CD4-positive, CD25-positive, alpha-beta regulatory T cell (primary cell): ENCODE results near the gene MUC7. TPM values are rescaled to one million over a fixed set of nuclear protein-coding genes. Genes with fewer than 3 reads are reported as not detected.

Experiments
- ATAC-seq, 2 donors: fragments of 150-1000 bp; cut with Tn5 transposase; one replicate each; pipeline ENCODE4 v1.10.0; 2021; ENCODE audit warnings: low read depth in 2 of 2, moderate number of reproducible peaks in 2 of 2, moderate library complexity in 1 of 2
- DNase-seq, 3 donors: peaks; one replicate each; pipeline versions ENCODE4 v3.0.0 to v3.0.0-alpha.2; 2012 to 2022; ENCODE audit warnings: mixed read lengths in 1 of 3
- H3K27ac ChIP-seq: one replicate; pipeline ENCODE4 v1.7.0; 2013; ENCODE audit warnings: mild to moderate bottlenecking, low read length; ENCODE audit not compliant: insufficient read depth, poor library complexity, severe bottlenecking
- H3K27me3 ChIP-seq: one replicate; pipeline ENCODE4 v1.7.0; 2013; ENCODE audit warnings: low read length; ENCODE audit not compliant: control insufficient read depth, insufficient read depth
- H3K36me3 ChIP-seq: one replicate; pipeline ENCODE4 v1.7.0; 2013; ENCODE audit warnings: mild to moderate bottlenecking, low read length, moderate library complexity; ENCODE audit not compliant: control insufficient read depth, insufficient read depth
- H3K4me1 ChIP-seq: 2 replicates; pipeline ENCODE4 v1.7.0; 2013; ENCODE audit warnings: mild to moderate bottlenecking, low read length; ENCODE audit not compliant: insufficient read depth, control insufficient read depth, poor library complexity, severe bottlenecking
- H3K4me3 ChIP-seq: one replicate; pipeline ENCODE4 v1.7.0; 2013; ENCODE audit warnings: low read depth, mild to moderate bottlenecking, low read length, moderate library complexity
- H3K9me3 ChIP-seq, 2 experiments: 1 replicate in 1 of 2; 2 replicates in 1 of 2; pipeline ENCODE4 v1.7.0; 2013; ENCODE audit warnings: low read length in 2 of 2, mild to moderate bottlenecking in 1 of 2, moderate library complexity in 1 of 2; ENCODE audit not compliant: control insufficient read depth in 2 of 2
- H3K27ac Mint-ChIP-seq, 3 donors: one replicate each; pipeline ENCODE4 v1.8.0; 2020 to 2022; ENCODE audit warnings: mild to moderate bottlenecking in 3 of 3, mixed read lengths in 3 of 3, moderate library complexity in 2 of 3
- H3K27me3 Mint-ChIP-seq: one replicate; pipeline ENCODE4 v1.8.0; 2022; ENCODE audit warnings: mild to moderate bottlenecking, mixed read lengths
- H3K36me3 Mint-ChIP-seq: one replicate; pipeline ENCODE4 v1.8.0; 2020; ENCODE audit warnings: mixed read lengths
- H3K4me1 Mint-ChIP-seq, 4 donors: one replicate each; pipeline ENCODE4 v1.8.0; 2020 to 2022; ENCODE audit warnings: mixed read lengths in 4 of 4, mild to moderate bottlenecking in 1 of 4
- H3K4me3 Mint-ChIP-seq, 4 donors: one replicate each; pipeline ENCODE4 v1.8.0; 2020 to 2022; ENCODE audit warnings: mild to moderate bottlenecking in 4 of 4, mixed read lengths in 4 of 4, moderate library complexity in 3 of 4
- H3K9me3 Mint-ChIP-seq, 7 donors: one replicate each; pipeline ENCODE4 v1.8.0; 2020 to 2022; ENCODE audit warnings: mixed read lengths in 7 of 7, mild to moderate bottlenecking in 3 of 7, moderate library complexity in 2 of 7
- polyA plus RNA-seq, 4 donors: library from polyadenylated mRNA; unstranded; fragments of 300-500 nt; fragmentation: Illumina TruSeq; gene quantifications; one replicate each; pipeline ENCODE4 v1.2.3, GENCODE V29; 2021
- total RNA-seq: library from RNA; stranded (reverse); gene quantifications from one replicate; pipeline ENCODE4 v1.2.3, GENCODE V29; 2022

MUC7 gene
- not detected for total RNA-seq
- not detected for polyA plus RNA-seq

GRCh38 chr4:70471897-70472296, at the start of gene MUC7:
Gene MUC7, plus strand, starts transcription at chr4:70472197. Its CDS starts 1,825 bp downstream, at chr4:70474022.
- Mint-ChIP-seq H3K36me3 (no peaks in the 10 kb centered on the region), H3K4me1 (no peaks in the 10 kb centered on the region), H3K27me3 (no peaks in the 10 kb centered on the region), H3K27ac (no peak within 1 kb of the TSS), H3K4me3 (no peak within 1 kb of the TSS), H3K9me3 (peaks cover 0 to 15% (median 2%) of the 10 kb centered on the region in 7 donors)
- Histone ChIP-seq H3K4me1 (no peaks in the 10 kb centered on the region), H3K27ac (no peak within 1 kb of the TSS), H3K9me3 (no peaks in the 10 kb centered on the region), H3K27me3 (no peaks in the 10 kb centered on the region), H3K4me3 (no peak within 1 kb of the TSS), H3K36me3 (no peaks in the 10 kb centered on the region)
- no peak for ATAC-seq
- no peak for DNase-seq

GRCh38 chr4:70425306-70425705, 46.7 kb upstream of the MUC7 start:
- H3K4me1 Mint-ChIP-seq, result no peaks in the 10 kb centered on the region
- ATAC-seq, result no peak
- H3K27me3 Mint-ChIP-seq, result peaks cover 4% of the 10 kb centered on the region

GRCh38 chr4:70426789-70427188, 45.2 kb upstream of the MUC7 start:
- DNase-seq, result no peak
- no peaks in the 10 kb centered on the region for H3K36me3 ChIP-seq
- peaks cover 0 to 11% (median 4%) of the 10 kb centered on the region in 7 donors for H3K9me3 Mint-ChIP-seq
- H3K27me3 Mint-ChIP-seq, result peaks cover 4% of the 10 kb centered on the region
- H3K9me3 ChIP-seq, result no peaks in the 10 kb centered on the region
- H3K27ac ChIP-seq, result no peak overlapping the region
- no peak overlapping the region for H3K4me3 ChIP-seq
- H3K4me1 ChIP-seq, result no peaks in the 10 kb centered on the region
- H3K4me3 Mint-ChIP-seq, result no peak overlapping the region
- no peaks in the 10 kb centered on the region for H3K36me3 Mint-ChIP-seq
- no peak overlapping the region for H3K27ac Mint-ChIP-seq
- H3K27me3 ChIP-seq, result no peaks in the 10 kb centered on the region
- no peak for ATAC-seq
- no peaks in the 10 kb centered on the region for H3K4me1 Mint-ChIP-seq

More at GRCh38 chr4:70425306-70425705, 46.7 kb upstream of the MUC7 start:
- Mint-ChIP-seq H3K9me3 (peaks cover 0 to 11% (median 6%) of the 10 kb centered on the region in 7 donors), H3K4me3 (no peak overlapping the region), H3K27ac (no peak overlapping the region), H3K36me3 (no peaks in the 10 kb centered on the region)
- Histone ChIP-seq H3K36me3 (no peaks in the 10 kb centered on the region), H3K27ac (no peak overlapping the region), H3K4me1 (no peaks in the 10 kb centered on the region), H3K9me3 (no peaks in the 10 kb centered on the region), H3K4me3 (no peak overlapping the region), H3K27me3 (no peaks in the 10 kb centered on the region)
- no peak for DNase-seq

- no peak overlapping the region for H3K27ac Mint-ChIP-seq
- no peaks in the 10 kb centered on the region for H3K4me1 Mint-ChIP-seq
- no peaks in the 10 kb centered on the region for H3K27me3 Mint-ChIP-seq
- ATAC-seq, result no peak
- H3K36me3 Mint-ChIP-seq, result no peaks in the 10 kb centered on the region
- H3K4me3 ChIP-seq, result no peak overlapping the region
- no peaks in the 10 kb centered on the region for H3K27me3 ChIP-seq
- H3K4me1 ChIP-seq, result no peaks in the 10 kb centered on the region
- no peak for DNase-seq
- no peak overlapping the region for H3K4me3 Mint-ChIP-seq
- no peak overlapping the region for H3K27ac ChIP-seq
- H3K36me3 ChIP-seq, result no peaks in the 10 kb centered on the region
- peaks cover 0 to 8% (median 4%) of the 10 kb centered on the region in 7 donors for H3K9me3 Mint-ChIP-seq
- H3K9me3 ChIP-seq, result no peaks in the 10 kb centered on the region
Measured at GRCh38 chr4:70437197-70437596, 34.8 kb upstream of the MUC7 start.

- no peak for ATAC-seq
- no peak overlapping the region for H3K27ac ChIP-seq
- Mint-ChIP-seq H3K27me3 (no peaks in the 10 kb centered on the region), H3K4me3 (no peak overlapping the region), H3K9me3 (peaks cover 0 to 4% (median 0%) of the 10 kb centered on the region in 7 donors), H3K36me3 (no peaks in the 10 kb centered on the region), H3K27ac (no peak overlapping the region), H3K4me1 (no peaks in the 10 kb centered on the region)
- no peaks in the 10 kb centered on the region for H3K4me1 ChIP-seq
- H3K27me3 ChIP-seq, result no peaks in the 10 kb centered on the region
- no peak for DNase-seq
- H3K4me3 ChIP-seq, result no peak overlapping the region
- H3K36me3 ChIP-seq, result no peaks in the 10 kb centered on the region
- no peaks in the 10 kb centered on the region for H3K9me3 ChIP-seq
Measured at GRCh38 chr4:70442474-70442873, 29.5 kb upstream of the MUC7 start.

GRCh38 chr4:70443329-70443728, 28.7 kb upstream of the MUC7 start:
- H3K4me3 Mint-ChIP-seq, result no peak overlapping the region
- ATAC-seq (no peak), DNase-seq (no peak)
- Histone ChIP-seq H3K27me3 (no peaks in the 10 kb centered on the region), H3K4me3 (no peak overlapping the region), H3K9me3 (no peaks in the 10 kb centered on the region), H3K4me1 (no peaks in the 10 kb centered on the region), H3K36me3 (no peaks in the 10 kb centered on the region), H3K27ac (no peak overlapping the region)
- H3K9me3 Mint-ChIP-seq, result peaks cover 0 to 4% (median 0%) of the 10 kb centered on the region in 7 donors
- H3K27ac Mint-ChIP-seq, result no peak overlapping the region
- H3K36me3 Mint-ChIP-seq, result no peaks in the 10 kb centered on the region
- H3K4me1 Mint-ChIP-seq, result no peaks in the 10 kb centered on the region
- no peaks in the 10 kb centered on the region for H3K27me3 Mint-ChIP-seq

GRCh38 chr4:70449220-70449619, 22.8 kb upstream of the MUC7 start:
- Mint-ChIP-seq H3K4me1 (no peaks in the 10 kb centered on the region), H3K36me3 (no peaks in the 10 kb centered on the region), H3K9me3 (peaks cover 0 to 9% (median 2%) of the 10 kb centered on the region in 7 donors), H3K4me3 (no peak overlapping the region), H3K27me3 (no peaks in the 10 kb centered on the region), H3K27ac (peak overlapping the region in 1 of 3 donors; percentile 40)
- no peaks in the 10 kb centered on the region for H3K4me1 ChIP-seq
- no peaks in the 10 kb centered on the region for H3K36me3 ChIP-seq
- H3K4me3 ChIP-seq, result no peak overlapping the region
- H3K27me3 ChIP-seq, result no peaks in the 10 kb centered on the region
- DNase-seq, result no peak
- ATAC-seq, result no peak
- no peaks in the 10 kb centered on the region for H3K9me3 ChIP-seq
- H3K27ac ChIP-seq, result no peak overlapping the region

- Mint-ChIP-seq H3K27me3 (no peaks in the 10 kb centered on the region), H3K27ac (no peak overlapping the region), H3K4me3 (no peak overlapping the region), H3K4me1 (no peaks in the 10 kb centered on the region), H3K36me3 (no peaks in the 10 kb centered on the region), H3K9me3 (peaks cover 0 to 9% (median 2%) of the 10 kb centered on the region in 7 donors)
- ATAC-seq (no peak), DNase-seq (no peak)
- no peaks in the 10 kb centered on the region for H3K27me3 ChIP-seq
- H3K4me3 ChIP-seq, result no peak overlapping the region
- H3K9me3 ChIP-seq, result no peaks in the 10 kb centered on the region
- H3K4me1 ChIP-seq, result no peaks in the 10 kb centered on the region
- H3K36me3 ChIP-seq, result no peaks in the 10 kb centered on the region
- H3K27ac ChIP-seq, result no peak overlapping the region
Measured at GRCh38 chr4:70452946-70453345, 19.1 kb upstream of the MUC7 start.
